WTC11 (cell line): ENCODE measurements around the gene EIF5B. TPM values are rescaled to one million over a fixed set of nuclear protein-coding genes. Genes with fewer than 3 reads are reported as not detected.

Experiments used
- ATAC-seq: fragments of 200-7000 bp; cut with Tn5 transposase; 2 replicates; pipeline ENCODE4 v1.10.0; 2021; ENCODE audit warnings: mild to moderate bottlenecking, moderate library complexity
- CTCF ChIA-PET: fragments of 300-600 bp; sonication (Branson Sonifier 250); formaldehyde crosslinking; loops from one replicate; lab custom pipeline; 2021; ENCODE audit warnings: antibody characterized with exemption; lab: Charles Lee
- POLR2A ChIA-PET: fragments of 350-600 bp; sonication (Branson Sonifier 250); formaldehyde crosslinking; loops from one replicate; lab custom pipeline; 2021; ENCODE audit warnings: antibody characterized with exemption; lab: Charles Lee
- DNase-seq: peaks from one replicate; pipeline ENCODE4 v3.0.0; 2021; ENCODE audit warnings: low spot score
- H3K27ac Mint-ChIP-seq: 2 replicates; pipeline ENCODE4 v1.8.0; 2021; ENCODE audit warnings: mixed read lengths
- H3K27me3 Mint-ChIP-seq: 2 replicates; pipeline ENCODE4 v1.8.0; 2021; ENCODE audit warnings: low read depth, mild to moderate bottlenecking, moderate library complexity, mixed read lengths
- H3K36me3 Mint-ChIP-seq: 2 replicates; pipeline ENCODE4 v1.8.0; 2021; ENCODE audit warnings: mixed read lengths
- H3K4me1 Mint-ChIP-seq: 2 replicates; pipeline ENCODE4 v1.8.0; 2022; ENCODE audit warnings: mixed read lengths
- H3K4me3 Mint-ChIP-seq: 2 replicates; pipeline ENCODE4 v1.8.0; 2021; ENCODE audit warnings: mild to moderate bottlenecking, moderate library complexity, mixed read lengths
- H3K9me3 Mint-ChIP-seq: 2 replicates; pipeline ENCODE4 v1.8.0; 2021; ENCODE audit warnings: mixed read lengths
- CREM ChIP-seq: sonication (generic); formaldehyde crosslinking; IDR thresholded peaks from 2 replicates; pipeline ENCODE4 v1.8.1; 2022; ENCODE audit warnings: mild to moderate bottlenecking, missing genetic modification reagents, moderate library complexity
- ESRRA ChIP-seq: sonication (generic); formaldehyde crosslinking; IDR thresholded peaks from 2 replicates; pipeline ENCODE4 v1.8.1; 2022; ENCODE audit warnings: mild to moderate bottlenecking, missing genetic modification reagents, borderline replicate concordance
- FOXP1 ChIP-seq: sonication (generic); formaldehyde crosslinking; IDR thresholded peaks from 2 replicates; pipeline ENCODE4 v1.8.0; 2022; ENCODE audit warnings: missing genetic modification reagents, mild to moderate bottlenecking, moderate library complexity, borderline replicate concordance
- GTF2I ChIP-seq: fragments of 250-450 bp; sonication (Bioruptor Pico); conservative IDR thresholded peaks from 2 replicates; pipeline ENCODE4 v1.4.0; 2021; ENCODE audit warnings: mild to moderate bottlenecking
- IRF2 ChIP-seq: sonication (generic); formaldehyde crosslinking; IDR thresholded peaks from 2 replicates; pipeline ENCODE4 v1.8.0; 2022; ENCODE audit warnings: low read depth, missing genetic modification reagents, borderline replicate concordance
- NFE2L1 ChIP-seq: sonication (generic); formaldehyde crosslinking; IDR thresholded peaks from 2 replicates; pipeline ENCODE4 v1.8.1; 2023; ENCODE audit warnings: missing genetic modification reagents
- NFYB ChIP-seq: sonication (generic); formaldehyde crosslinking; conservative IDR thresholded peaks from 2 replicates; pipeline ENCODE4 v1.8.0; 2022; ENCODE audit warnings: low read depth, missing genetic modification reagents
- NR3C1 ChIP-seq: sonication (generic); formaldehyde crosslinking; conservative IDR thresholded peaks from 2 replicates; pipeline ENCODE4 v1.8.1; 2023; ENCODE audit warnings: low read depth, mild to moderate bottlenecking, missing genetic modification reagents
- SOX15 ChIP-seq: fragments of 250-450 bp; sonication (Bioruptor Pico); IDR thresholded peaks from 2 replicates; pipeline ENCODE4 v1.9.0; 2021; ENCODE audit warnings: mild to moderate bottlenecking
- TEAD4 ChIP-seq: sonication (generic); formaldehyde crosslinking; IDR thresholded peaks from 2 replicates; pipeline ENCODE4 v1.8.0; 2022; ENCODE audit warnings: mild to moderate bottlenecking, missing genetic modification reagents
- TP53 ChIP-seq: sonication (generic); formaldehyde crosslinking; IDR thresholded peaks from 2 replicates; pipeline ENCODE4 v1.8.1; 2023; ENCODE audit warnings: mild to moderate bottlenecking, missing genetic modification reagents
- ZNF138 ChIP-seq: sonication (generic); formaldehyde crosslinking; conservative IDR thresholded peaks from 2 replicates; pipeline ENCODE4 v1.8.1; 2022; ENCODE audit warnings: mild to moderate bottlenecking, moderate library complexity, missing genetic modification reagents
- ZNF219 ChIP-seq: sonication (generic); formaldehyde crosslinking; IDR thresholded peaks from 2 replicates; pipeline ENCODE4 v1.8.0; 2023; ENCODE audit warnings: missing genetic modification reagents, mild to moderate bottlenecking, borderline replicate concordance
- ZNF263 ChIP-seq: sonication (generic); formaldehyde crosslinking; IDR thresholded peaks from 2 replicates; pipeline ENCODE4 v1.8.1; 2022; ENCODE audit warnings: low read depth, mild to moderate bottlenecking, moderate library complexity, missing genetic modification reagents
- ZNF671 ChIP-seq: fragments of 250-450 bp; sonication (Bioruptor Pico); IDR thresholded peaks from 2 replicates; pipeline ENCODE4 v1.8.0; 2021; ENCODE audit warnings: mild to moderate bottlenecking
- total RNA-seq: library from RNA; stranded (reverse); gene quantifications from 3 replicates; pipeline ENCODE4 v1.2.3, GENCODE V29; 2021
- TF ChIP-seq, protein P1 (sequence below): sonication (generic); formaldehyde crosslinking; IDR thresholded peaks from 2 replicates; pipeline ENCODE4 v1.8.0; 2022; ENCODE audit warnings: mild to moderate bottlenecking, missing genetic modification reagents
- TF ChIP-seq, protein P2 (sequence below): sonication (generic); formaldehyde crosslinking; IDR thresholded peaks from 2 replicates; pipeline ENCODE4 v1.8.0; 2022; ENCODE audit warnings: mild to moderate bottlenecking, missing genetic modification reagents
- TF ChIP-seq, protein P3 (sequence below): fragments of 250-450 bp; sonication (Bioruptor Pico); IDR thresholded peaks from 2 replicates; pipeline ENCODE4 v1.9.0; 2021; ENCODE audit warnings: mild to moderate bottlenecking
- TF ChIP-seq, protein P4 (sequence below): sonication (generic); formaldehyde crosslinking; IDR thresholded peaks from 2 replicates; pipeline ENCODE4 v1.8.1; 2023; ENCODE audit warnings: mild to moderate bottlenecking, missing genetic modification reagents, moderate library complexity
- TF ChIP-seq, protein P5 (sequence below): sonication (generic); formaldehyde crosslinking; IDR thresholded peaks from 2 replicates; pipeline ENCODE4 v1.8.1; 2022; ENCODE audit warnings: low read depth, mild to moderate bottlenecking, moderate library complexity, missing genetic modification reagents, borderline replicate concordance
- TF ChIP-seq, protein P6 (sequence below): fragments of 250-450 bp; sonication (Bioruptor Pico); IDR thresholded peaks from 2 replicates; pipeline ENCODE4 v2.1.2; 2022; ENCODE audit warnings: mild to moderate bottlenecking, moderate library complexity
- TF ChIP-seq, protein P7 (sequence below): sonication (generic); formaldehyde crosslinking; IDR thresholded peaks from 2 replicates; pipeline ENCODE4 v1.8.0; 2022; ENCODE audit warnings: mild to moderate bottlenecking, missing genetic modification reagents
- TF ChIP-seq, protein P8 (sequence below): sonication (generic); formaldehyde crosslinking; IDR thresholded peaks from 2 replicates; pipeline ENCODE4 v1.8.1; 2022; ENCODE audit warnings: mild to moderate bottlenecking, missing genetic modification reagents, moderate library complexity, borderline replicate concordance

EIF5B gene
- total RNA-seq, 1 experiment from 2014 or later: 68.8 TPM

DNA sequence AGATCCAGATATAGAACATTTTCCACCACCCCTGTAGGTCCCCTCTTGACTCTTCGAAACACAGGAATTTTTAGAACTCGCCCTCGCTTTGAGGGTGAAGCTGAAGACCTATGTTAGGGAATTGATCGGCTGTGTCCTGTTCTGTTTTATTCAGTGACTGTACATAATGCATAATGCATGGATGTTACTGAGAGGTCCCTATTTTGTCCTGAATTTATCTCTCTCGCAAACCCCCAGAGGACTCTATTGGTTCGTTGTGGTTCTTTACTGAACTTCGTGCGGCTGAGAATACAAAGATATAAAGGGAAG, 431 bp upstream of the EIF5B start:
- H3K4me1 Mint-ChIP-seq: peaks cover 16% of the 10 kb centered on the region
- ChIA-PET POLR2A (interaction anchor here (1.1 to 2.6 kb wide), 7 partner anchors 28 to 196 kb away, joined by 3 to 7 read pairs (median 4); partner anchors contain the start of genes LIPT1 and TSGA10), CTCF (interaction anchor here (0.7 to 2.4 kb wide), 9 partner anchors 20 to 924 kb away, joined by 3 to 9 read pairs (median 4); partner anchors contain the start of gene REV1)
- DNase-seq: no peak
- no peaks in the 10 kb centered on the region for H3K9me3 Mint-ChIP-seq
- no peaks in the 10 kb centered on the region for H3K27me3 Mint-ChIP-seq
- TF ChIP-seq NR3C1 (CRISPR knock-in tag) (no peak), ZNF219 (CRISPR knock-in tag) (no peak), NFE2L1 (CRISPR knock-in tag) (no peak), SOX15 (CRISPR knock-in tag) (no peak), ZNF138 (CRISPR knock-in tag) (no peak), TP53 (no peak), NFYB (no peak), TEAD4 (CRISPR knock-in tag) (no peak), ZNF671 (CRISPR knock-in tag) (no peak)
- TF ChIP-seq, protein P1, sequence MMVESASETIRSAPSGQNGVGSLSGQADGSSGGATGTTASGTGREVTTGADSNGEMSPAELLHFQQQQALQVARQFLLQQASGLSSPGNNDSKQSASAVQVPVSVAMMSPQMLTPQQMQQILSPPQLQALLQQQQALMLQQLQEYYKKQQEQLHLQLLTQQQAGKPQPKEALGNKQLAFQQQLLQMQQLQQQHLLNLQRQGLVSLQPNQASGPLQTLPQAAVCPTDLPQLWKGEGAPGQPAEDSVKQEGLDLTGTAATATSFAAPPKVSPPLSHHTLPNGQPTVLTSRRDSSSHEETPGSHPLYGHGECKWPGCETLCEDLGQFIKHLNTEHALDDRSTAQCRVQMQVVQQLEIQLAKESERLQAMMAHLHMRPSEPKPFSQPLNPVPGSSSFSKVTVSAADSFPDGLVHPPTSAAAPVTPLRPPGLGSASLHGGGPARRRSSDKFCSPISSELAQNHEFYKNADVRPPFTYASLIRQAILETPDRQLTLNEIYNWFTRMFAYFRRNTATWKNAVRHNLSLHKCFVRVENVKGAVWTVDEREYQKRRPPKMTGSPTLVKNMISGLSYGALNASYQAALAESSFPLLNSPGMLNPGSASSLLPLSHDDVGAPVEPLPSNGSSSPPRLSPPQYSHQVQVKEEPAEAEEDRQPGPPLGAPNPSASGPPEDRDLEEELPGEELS (CRISPR knock-in tag): no peak
- TF ChIP-seq, protein P2, sequence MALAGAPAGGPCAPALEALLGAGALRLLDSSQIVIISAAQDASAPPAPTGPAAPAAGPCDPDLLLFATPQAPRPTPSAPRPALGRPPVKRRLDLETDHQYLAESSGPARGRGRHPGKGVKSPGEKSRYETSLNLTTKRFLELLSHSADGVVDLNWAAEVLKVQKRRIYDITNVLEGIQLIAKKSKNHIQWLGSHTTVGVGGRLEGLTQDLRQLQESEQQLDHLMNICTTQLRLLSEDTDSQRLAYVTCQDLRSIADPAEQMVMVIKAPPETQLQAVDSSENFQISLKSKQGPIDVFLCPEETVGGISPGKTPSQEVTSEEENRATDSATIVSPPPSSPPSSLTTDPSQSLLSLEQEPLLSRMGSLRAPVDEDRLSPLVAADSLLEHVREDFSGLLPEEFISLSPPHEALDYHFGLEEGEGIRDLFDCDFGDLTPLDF (CRISPR knock-in tag): no peak
- TF ChIP-seq, protein P3, sequence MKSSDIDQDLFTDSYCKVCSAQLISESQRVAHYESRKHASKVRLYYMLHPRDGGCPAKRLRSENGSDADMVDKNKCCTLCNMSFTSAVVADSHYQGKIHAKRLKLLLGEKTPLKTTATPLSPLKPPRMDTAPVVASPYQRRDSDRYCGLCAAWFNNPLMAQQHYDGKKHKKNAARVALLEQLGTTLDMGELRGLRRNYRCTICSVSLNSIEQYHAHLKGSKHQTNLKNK (CRISPR knock-in tag): no peak
- TF ChIP-seq, protein P4, sequence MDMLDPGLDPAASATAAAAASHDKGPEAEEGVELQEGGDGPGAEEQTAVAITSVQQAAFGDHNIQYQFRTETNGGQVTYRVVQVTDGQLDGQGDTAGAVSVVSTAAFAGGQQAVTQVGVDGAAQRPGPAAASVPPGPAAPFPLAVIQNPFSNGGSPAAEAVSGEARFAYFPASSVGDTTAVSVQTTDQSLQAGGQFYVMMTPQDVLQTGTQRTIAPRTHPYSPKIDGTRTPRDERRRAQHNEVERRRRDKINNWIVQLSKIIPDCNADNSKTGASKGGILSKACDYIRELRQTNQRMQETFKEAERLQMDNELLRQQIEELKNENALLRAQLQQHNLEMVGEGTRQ (CRISPR knock-in tag): no peak
- TF ChIP-seq, protein P5, sequence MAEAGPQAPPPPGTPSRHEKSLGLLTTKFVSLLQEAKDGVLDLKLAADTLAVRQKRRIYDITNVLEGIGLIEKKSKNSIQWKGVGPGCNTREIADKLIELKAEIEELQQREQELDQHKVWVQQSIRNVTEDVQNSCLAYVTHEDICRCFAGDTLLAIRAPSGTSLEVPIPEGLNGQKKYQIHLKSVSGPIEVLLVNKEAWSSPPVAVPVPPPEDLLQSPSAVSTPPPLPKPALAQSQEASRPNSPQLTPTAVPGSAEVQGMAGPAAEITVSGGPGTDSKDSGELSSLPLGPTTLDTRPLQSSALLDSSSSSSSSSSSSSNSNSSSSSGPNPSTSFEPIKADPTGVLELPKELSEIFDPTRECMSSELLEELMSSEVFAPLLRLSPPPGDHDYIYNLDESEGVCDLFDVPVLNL (CRISPR knock-in tag): no peak
- TF ChIP-seq, protein P6, sequence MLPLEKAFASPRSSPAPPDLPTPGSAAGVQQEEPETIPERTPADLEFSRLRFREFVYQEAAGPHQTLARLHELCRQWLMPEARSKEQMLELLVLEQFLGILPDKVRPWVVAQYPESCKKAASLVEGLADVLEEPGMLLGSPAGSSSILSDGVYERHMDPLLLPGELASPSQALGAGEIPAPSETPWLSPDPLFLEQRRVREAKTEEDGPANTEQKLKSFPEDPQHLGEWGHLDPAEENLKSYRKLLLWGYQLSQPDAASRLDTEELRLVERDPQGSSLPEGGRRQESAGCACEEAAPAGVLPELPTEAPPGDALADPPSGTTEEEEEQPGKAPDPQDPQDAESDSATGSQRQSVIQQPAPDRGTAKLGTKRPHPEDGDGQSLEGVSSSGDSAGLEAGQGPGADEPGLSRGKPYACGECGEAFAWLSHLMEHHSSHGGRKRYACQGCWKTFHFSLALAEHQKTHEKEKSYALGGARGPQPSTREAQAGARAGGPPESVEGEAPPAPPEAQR: no peak
- TF ChIP-seq, protein P7, sequence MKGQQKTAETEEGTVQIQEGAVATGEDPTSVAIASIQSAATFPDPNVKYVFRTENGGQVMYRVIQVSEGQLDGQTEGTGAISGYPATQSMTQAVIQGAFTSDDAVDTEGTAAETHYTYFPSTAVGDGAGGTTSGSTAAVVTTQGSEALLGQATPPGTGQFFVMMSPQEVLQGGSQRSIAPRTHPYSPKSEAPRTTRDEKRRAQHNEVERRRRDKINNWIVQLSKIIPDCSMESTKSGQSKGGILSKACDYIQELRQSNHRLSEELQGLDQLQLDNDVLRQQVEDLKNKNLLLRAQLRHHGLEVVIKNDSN (CRISPR knock-in tag): no peak
- H3K4me3 Mint-ChIP-seq: no peak overlapping the region
- peak; percentile 14 for ATAC-seq
- H3K27ac Mint-ChIP-seq: no peak overlapping the region
- peaks cover 16% of the 10 kb centered on the region for H3K36me3 Mint-ChIP-seq

DNA sequence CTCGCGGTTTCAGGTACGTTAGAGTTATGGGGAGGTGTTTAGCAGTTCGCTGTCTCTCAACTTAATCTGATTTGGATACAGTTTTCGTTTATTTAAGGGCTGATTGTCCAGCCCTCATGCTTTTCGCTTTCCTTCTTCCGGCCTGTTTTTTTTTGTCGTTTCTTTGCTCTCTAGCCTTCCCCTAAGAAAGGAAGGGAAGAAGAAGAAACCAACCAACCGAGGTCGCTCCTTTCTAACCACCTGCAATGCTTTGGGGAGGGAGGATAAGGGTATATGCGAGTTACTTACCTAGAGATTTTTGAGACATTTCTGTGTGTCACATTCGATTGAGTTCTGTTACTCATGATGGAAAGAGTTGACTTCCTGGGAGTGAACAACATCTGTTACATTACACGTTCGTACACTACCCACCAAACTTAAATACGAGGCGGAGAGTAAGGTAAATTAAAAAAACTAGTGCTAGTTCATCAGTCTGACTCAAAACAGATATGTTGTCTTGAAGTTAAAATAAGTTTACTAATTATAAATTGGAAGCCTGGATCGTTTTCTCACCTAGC, 918 bp downstream of the EIF5B start:
- Mint-ChIP-seq H3K27ac (no peak overlapping the region), H3K9me3 (no peaks in the 10 kb centered on the region), H3K4me3 (no peak overlapping the region), H3K4me1 (peaks cover 16% of the 10 kb centered on the region), H3K27me3 (no peaks in the 10 kb centered on the region), H3K36me3 (peaks cover 2% of the 10 kb centered on the region)
- DNase-seq (no peak), ATAC-seq (no peak)
- ChIA-PET POLR2A (interaction anchor here (0.6 to 1.4 kb wide), 2 partner anchors 110 to 183 kb away, joined by 3 to 4 read pairs; partner anchors contain the start of genes LIPT1 and TSGA10), CTCF (interaction anchor here (1.0 to 2.4 kb wide), 5 partner anchors 18 to 152 kb away, joined by 3 to 9 read pairs (median 4); partner anchors contain the start of gene REV1)
- TF ChIP-seq IRF2 (no peak), ZNF263 (CRISPR knock-in tag) (no peak), ESRRA (no peak), CREM (CRISPR knock-in tag) (no peak), FOXP1 (CRISPR knock-in tag) (no peak), ZNF219 (CRISPR knock-in tag) (no peak), GTF2I (CRISPR knock-in tag) (no peak)
- TF ChIP-seq, protein P4 (CRISPR knock-in tag): no peak
- TF ChIP-seq, protein P8, sequence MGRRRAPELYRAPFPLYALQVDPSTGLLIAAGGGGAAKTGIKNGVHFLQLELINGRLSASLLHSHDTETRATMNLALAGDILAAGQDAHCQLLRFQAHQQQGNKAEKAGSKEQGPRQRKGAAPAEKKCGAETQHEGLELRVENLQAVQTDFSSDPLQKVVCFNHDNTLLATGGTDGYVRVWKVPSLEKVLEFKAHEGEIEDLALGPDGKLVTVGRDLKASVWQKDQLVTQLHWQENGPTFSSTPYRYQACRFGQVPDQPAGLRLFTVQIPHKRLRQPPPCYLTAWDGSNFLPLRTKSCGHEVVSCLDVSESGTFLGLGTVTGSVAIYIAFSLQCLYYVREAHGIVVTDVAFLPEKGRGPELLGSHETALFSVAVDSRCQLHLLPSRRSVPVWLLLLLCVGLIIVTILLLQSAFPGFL (CRISPR knock-in tag): no peak
- TF ChIP-seq, protein P2 (CRISPR knock-in tag): no peak
